Stimulated activated CD8-positive, alpha-beta memory T cell treated with anti-CD3 and anti-CD28 coated beads, Interleukin-7, amount 100 ng/mL, for 24 hours (primary cell): Measurements from ENCODE around the gene MICAL1.

Experiments
- DNase-seq: peaks from one replicate; pipeline ENCODE4 v3.0.0-alpha.2; 2020; ENCODE audit warnings: low read depth

MICAL1 gene

GRCh38 chr6:109453594-109454495 lies 1.7 kb downstream of the MICAL1 start:
- DNase-seq, result no peak

- no peak for DNase-seq
Observed at GRCh38 chr6:109453156-109453555, 2.4 kb downstream of the MICAL1 start.

GRCh38 chr6:109452181-109452580 lies 3.4 kb downstream of the MICAL1 start:
- no peak for DNase-seq

DNA sequence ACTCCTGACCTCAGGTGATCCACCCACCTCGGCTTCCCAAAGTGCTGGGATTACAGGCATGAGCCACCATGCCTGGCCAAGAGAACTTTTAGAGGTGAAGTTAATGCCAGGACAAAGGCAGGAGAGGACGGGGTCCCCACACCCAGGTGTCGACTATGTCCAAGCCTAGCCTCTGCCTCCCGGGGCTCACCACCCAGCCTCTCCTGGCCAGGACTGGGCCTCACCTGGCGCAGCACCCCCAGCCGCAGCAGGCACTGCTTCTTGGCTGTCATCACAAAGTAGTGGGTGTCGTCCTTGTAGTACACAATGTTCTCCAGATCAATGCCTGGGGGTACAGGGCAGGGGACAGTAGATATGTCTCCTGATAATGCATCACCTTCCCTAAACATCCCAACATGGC lies 4.2 kb downstream of the MICAL1 start:
- no peak for DNase-seq

DNA sequence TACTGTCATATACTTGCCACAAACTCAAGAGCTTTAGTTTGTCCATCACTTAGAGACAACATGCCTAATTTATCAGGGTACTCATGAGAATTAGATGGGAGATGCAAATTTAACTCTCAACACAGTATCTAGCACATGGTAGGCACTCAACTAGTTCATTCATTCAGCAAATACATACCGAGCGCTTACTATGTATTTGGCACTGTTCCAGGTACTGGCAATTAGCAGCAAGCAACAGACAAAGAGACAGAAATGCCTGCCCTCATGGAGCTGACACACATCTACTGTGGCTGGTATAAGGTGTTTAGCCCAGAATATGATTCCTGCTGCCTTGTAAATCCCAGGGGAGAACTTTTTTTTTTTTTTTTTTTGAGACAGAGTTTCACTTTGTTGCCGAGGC lies 4.8 kb downstream of the MICAL1 start:
- no peak for DNase-seq

DNA sequence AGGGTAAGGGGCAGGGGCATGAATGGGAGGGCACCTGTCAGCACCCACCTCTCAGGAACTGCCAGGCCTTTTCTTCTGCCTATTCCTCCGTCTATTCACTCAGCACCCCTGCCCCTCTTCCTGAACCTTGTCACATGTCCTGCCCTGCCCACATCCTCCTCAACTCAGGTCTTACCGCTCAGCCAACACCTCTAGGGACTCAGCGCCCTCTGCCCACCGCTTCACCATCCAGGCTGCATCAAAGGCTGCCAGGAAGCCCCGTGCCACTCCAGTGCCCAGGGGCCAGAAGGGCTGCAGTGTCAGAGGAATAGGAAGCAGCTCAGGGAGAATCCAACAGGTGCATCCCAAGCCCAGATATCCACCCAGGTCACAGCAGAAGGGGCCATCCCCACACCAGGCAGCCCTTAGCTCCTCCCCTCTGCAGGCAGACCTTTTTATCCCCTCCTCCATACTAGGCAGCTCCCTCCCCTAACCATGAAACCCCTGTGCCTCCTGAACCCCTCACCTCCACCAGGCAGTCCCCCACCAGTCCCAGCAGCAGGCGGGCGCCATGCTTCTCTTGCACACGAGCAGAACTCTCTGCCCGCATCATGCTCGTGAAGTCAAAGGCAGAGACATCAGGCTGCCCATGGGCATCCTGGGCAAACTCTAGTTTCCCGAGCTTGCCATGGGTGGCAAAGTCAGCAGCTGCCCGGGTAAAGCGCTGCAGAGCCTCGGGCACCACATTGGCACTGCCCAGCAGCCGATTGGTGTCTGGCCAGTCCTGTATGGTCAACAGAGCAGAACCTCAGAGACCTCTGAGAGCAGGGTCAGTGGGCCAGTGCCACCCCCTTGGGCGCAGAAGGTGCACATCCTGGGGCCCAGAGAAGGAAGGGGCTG lies 5.5 kb downstream of the MICAL1 start:
- DNase-seq, result no peak

GRCh38 chr6:109449064-109449794 lies 6.3 kb downstream of the MICAL1 start:
- DNase-seq, result no peak

- DNase-seq, result no peak
Observed at GRCh38 chr6:109448615-109449014, 7.0 kb downstream of the MICAL1 start.

- no peak for DNase-seq
Observed at GRCh38 chr6:109447878-109448555, 7.6 kb downstream of the MICAL1 start.

GRCh38 chr6:109447087-109447486 lies 8.5 kb downstream of the MICAL1 start:
- no peak for DNase-seq

DNA sequence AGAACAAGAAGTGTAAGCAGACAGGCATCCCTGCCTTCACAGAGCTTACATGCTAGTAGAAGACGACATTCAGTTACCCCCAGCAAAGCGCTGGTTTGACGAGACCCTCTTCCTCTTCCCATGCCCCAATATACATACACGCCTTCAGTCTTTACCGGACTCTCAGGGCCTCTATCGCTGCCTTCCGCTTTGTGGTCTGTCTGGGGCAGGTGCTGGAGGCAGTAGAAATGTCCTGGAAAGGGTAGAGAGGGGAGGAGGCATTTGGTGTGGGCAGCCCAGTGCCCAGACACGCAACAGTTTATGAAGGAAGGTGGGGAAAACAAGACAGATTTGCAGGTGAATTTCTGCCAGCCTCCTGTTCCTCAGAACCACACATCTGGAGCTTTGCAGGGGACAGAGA lies 9.0 kb downstream of the MICAL1 start:
- DNase-seq, result no peak

DNA sequence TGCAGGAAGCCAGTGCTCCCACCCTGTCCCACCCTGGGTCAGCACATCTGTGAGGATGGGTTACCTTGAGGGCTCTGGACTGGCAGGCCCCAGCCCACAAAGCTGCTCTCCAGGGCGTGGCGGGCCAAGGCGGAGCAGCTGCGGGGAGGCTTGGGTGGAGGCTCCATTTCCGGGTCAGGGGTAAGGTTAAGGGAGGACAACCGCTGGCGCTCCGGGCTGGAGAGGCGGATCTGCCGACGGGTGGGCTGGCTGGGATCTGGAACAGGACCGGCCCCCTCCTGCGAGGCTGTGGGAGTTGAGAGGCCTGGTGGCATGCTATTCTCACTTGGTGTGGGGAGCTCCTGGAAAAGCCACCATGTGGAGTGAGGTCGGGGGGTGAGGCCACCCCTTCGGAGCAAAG lies 9.5 kb downstream of the MICAL1 start:
- DNase-seq, result no peak

GRCh38 chr6:109445382-109445781 lies 10.2 kb downstream of the MICAL1 start:
- no peak for DNase-seq

DNA sequence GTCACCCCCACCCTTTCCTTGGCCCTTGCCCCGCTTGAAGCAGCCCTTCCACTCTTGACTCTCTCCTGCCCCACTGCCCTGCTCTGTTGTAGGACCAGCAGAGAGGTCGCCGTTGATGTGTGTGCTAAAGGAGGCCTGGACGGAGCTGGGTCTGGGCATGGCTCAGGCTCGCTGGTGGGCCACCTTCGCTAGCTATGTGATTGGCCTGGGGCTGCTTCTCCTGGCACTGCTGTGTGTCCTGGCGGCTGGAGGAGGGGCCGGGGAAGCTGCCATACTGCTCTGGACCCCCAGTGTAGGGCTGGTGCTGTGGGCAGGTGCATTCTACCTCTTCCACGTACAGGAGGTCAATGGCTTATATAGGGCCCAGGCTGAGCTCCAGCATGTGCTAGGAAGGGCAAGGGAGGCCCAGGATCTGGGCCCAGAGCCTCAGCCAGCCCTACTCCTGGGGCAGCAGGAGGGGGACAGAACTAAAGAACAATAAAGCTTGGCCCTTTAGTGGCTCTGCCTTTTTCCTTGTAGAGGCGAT lies 12.1 kb downstream of the MICAL1 start:
- DNase-seq, result no peak

GRCh38 chr6:109442393-109442924 lies 13.1 kb downstream of the MICAL1 start:
- no peak for DNase-seq

DNA sequence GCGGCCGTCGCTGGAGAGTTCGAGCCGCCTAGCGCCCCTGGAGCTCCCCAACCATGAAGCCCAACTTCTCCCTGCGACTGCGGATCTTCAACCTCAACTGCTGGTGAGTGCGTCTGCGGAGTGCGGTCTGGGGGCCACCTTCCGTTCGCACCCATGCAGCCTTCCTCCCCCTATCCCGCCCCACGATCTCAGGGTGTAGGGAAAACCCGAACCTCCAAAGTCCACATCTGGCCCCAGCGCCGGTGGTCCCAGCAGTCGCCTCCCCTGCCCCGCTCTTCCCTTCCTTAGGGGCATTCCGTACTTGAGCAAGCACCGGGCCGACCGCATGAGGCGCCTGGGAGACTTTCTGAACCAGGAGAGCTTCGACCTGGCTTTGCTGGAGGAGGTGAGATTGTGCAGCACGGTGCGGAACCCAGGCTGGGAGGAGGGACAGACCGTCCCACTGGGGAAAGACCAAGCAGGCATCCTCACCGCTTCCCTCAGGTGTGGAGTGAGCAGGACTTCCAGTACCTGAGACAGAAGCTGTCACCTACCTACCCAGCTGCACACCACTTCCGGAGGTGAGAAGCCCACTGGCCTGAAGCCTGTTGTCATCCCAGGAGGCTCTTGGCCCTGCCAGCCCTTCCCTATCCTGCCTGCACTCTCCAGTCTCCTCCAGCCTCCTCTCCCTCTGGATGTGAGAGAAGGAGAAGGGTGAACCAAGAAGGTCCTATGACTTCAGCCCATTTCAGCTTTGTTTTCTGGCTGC lies 14.3 kb downstream of the MICAL1 start:
- DNase-seq, result no peak

- peak; percentile 57 for DNase-seq
Observed at GRCh38 chr6:109440331-109441068, 15.1 kb downstream of the MICAL1 start, which contains the start of the genes PPIL6 and SMPD2. Gene PPIL6 (minus strand): TSS chr6:109440628. CDS start chr6:109440590, 38 bp downstream. Gene SMPD2 (plus strand): TSS chr6:109440724. CDS start chr6:109441122, 398 bp downstream.

- no peak for DNase-seq
Observed at GRCh38 chr6:109436041-109436440, 19.5 kb downstream of the MICAL1 start.

DNA sequence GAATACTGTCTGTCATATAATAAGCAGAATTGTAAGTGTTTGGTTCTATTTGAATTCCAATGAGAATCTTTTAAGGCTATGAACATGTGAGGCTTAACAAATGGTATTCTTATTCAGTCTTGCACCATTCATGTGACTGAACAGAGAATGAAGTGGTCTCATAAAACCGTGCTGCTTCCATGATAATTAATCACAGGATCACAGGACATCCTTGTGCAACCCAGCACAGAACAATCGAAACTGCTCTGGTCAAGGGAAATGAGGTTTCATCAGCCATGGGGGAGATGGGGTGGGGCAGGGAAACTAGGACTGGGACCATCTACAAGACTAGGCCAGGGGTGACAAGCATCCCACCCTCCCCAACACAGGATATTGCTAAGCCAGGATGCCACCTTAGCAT lies 21.1 kb downstream of the MICAL1 start:
- no peak for DNase-seq

DNA sequence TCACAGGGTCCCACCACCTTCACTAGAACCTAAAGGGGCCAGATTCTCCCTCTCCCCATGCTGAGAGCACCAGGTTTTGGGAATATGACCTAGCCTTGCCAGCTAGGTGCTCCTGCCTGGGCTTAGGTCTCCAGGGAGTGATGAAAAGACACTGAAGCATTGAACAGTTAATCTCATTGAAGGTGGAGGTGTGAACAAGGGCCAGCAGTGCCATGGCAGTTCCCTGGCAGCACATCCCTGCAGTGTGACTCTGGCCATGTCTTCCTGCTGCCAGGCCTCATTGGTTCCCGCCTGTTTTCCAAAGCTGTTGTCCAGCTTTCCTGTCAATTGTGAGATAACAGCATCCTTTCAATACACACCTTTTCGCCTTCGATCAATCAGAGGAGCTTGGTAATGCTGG lies 26.1 kb downstream of the MICAL1 start:
- DNase-seq, result no peak
